AG20443 (cell line): ENCODE measurements around the gene AP1M1.
"Not testable (repeated sequence)": the region's sequence is repeated elsewhere in the genome, so short reads cannot be mapped to it uniquely, and the experiment has no call there.

Source experiments
- DNase-seq: peaks from one replicate; pipeline ENCODE4 v3.0.0; 2012; ENCODE audit warnings: low spot score, mixed read lengths

The AP1M1 gene

GRCh38 chr19:16197622-16198369 is at the start of gene AP1M1:
AP1M1 (plus strand) TSS chr19:16197911; CDS start chr19:16198027, 116 bp downstream.
- DNase-seq, result peak; percentile 98

- DNase-seq, result no peak
Measured at GRCh38 chr19:16148443-16149229, 49.1 kb upstream of the AP1M1 start.

- no peak for DNase-seq
Measured at GRCh38 chr19:16153582-16154336, 44.0 kb upstream of the AP1M1 start.

- DNase-seq, result no peak
Measured at GRCh38 chr19:16154557-16154956, 43.2 kb upstream of the AP1M1 start.

- DNase-seq, result no peak
Measured at GRCh38 chr19:16155128-16155527, 42.6 kb upstream of the AP1M1 start.

- no peak for DNase-seq
Measured at GRCh38 chr19:16156904-16157303, 40.8 kb upstream of the AP1M1 start.

- DNase-seq, result no peak
Measured at GRCh38 chr19:16157601-16158000, 40.1 kb upstream of the AP1M1 start.

GRCh38 chr19:16159655-16160054 is 38.1 kb upstream of the AP1M1 start:
- no peak for DNase-seq

GRCh38 chr19:16160445-16160942 is 37.2 kb upstream of the AP1M1 start:
- DNase-seq, result no peak

GRCh38 chr19:16160943-16161560 is 36.7 kb upstream of the AP1M1 start:
- peak; percentile 58 for DNase-seq

GRCh38 chr19:16161840-16162239 is 35.9 kb upstream of the AP1M1 start:
- DNase-seq, result no peak

GRCh38 chr19:16164222-16164890 is 33.4 kb upstream of the AP1M1 start:
- no peak for DNase-seq

- DNase-seq, result no peak
Measured at GRCh38 chr19:16166417-16166816, 31.3 kb upstream of the AP1M1 start.

GRCh38 chr19:16167055-16167454 is 30.7 kb upstream of the AP1M1 start:
- no peak for DNase-seq

GRCh38 chr19:16168465-16169081 is 29.1 kb upstream of the AP1M1 start:
- DNase-seq, result no peak

- DNase-seq, result no peak
Measured at GRCh38 chr19:16170134-16170533, 27.6 kb upstream of the AP1M1 start.

GRCh38 chr19:16175954-16176353 is 21.8 kb upstream of the AP1M1 start:
- no peak for DNase-seq

- not testable (repeated sequence) for DNase-seq
Measured at GRCh38 chr19:16178866-16179265, 18.8 kb upstream of the AP1M1 start.

- DNase-seq, result peak; percentile 90
Measured at GRCh38 chr19:16180611-16181010, 17.1 kb upstream of the AP1M1 start.

GRCh38 chr19:16184665-16185122 is 13.0 kb upstream of the AP1M1 start:
- DNase-seq, result no peak
